D341Med (cell line): ENCODE results near the gene FANCD2.
"Not testable (repeated sequence)": the region's sequence is repeated elsewhere in the genome, so short reads cannot be mapped to it uniquely, and the experiment has no call there.

Experiments used
- DNase-seq: peaks from one replicate; pipeline ENCODE4 v3.0.0; 2012; ENCODE audit warnings: low spot score

FANCD2 gene

GRCh38 chr3:10108091-10108490, 81.9 kb downstream of the FANCD2 start, which contains the start of gene FANCD2OS:
FANCD2OS (minus strand) TSS chr3:10108255; CDS start chr3:10104774, 3,481 bp downstream.
- DNase-seq: no peak

GRCh38 chr3:10115326-10116137, 89.3 kb downstream of the FANCD2 start, which contains the start of gene BRK1:
BRK1 (plus strand) TSS chr3:10115675; CDS start chr3:10115702, 27 bp downstream.
- peak; percentile 99 for DNase-seq

DNA sequence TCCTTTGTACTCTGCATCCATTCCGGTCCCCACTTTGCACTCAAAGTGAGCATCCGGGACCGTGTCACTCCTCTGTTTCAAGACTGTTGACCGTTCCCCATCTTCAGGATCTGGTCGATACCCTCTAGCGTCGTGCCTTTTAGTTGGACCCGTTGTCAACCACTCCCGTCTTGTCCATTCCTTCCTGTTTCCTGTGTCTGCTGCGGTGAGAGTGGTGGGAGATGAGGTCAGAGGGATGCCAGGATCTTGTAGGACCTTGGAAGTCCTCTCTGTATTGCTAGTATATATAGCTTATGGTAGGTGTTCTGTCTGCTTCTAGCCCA, 89.9 kb downstream of the FANCD2 start:
- no peak for DNase-seq

DNA sequence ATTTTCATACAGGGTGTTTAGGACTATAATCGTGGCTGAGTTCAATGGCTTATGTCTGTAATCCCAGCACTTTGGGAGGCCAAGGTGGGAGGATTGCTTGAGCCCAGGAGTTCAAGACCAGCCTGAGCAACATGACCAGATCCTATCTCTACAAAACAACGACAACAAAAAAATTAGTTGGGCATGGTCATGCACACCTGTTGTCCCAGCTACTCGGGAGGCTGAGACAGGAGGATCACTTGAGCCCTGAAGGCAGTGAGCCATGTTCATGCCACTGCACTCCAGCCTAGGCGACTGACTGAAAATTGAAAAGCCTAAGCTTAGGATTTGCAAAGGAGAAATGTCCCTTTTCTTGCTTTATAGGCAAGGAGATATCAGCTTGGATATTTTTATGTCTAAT, 90.7 kb downstream of the FANCD2 start:
- DNase-seq: no peak

- no peak for DNase-seq
Observed at GRCh38 chr3:10119376-10119775, 93.1 kb downstream of the FANCD2 start.

- no peak for DNase-seq
Observed at GRCh38 chr3:10121064-10121463, 94.8 kb downstream of the FANCD2 start.

DNA sequence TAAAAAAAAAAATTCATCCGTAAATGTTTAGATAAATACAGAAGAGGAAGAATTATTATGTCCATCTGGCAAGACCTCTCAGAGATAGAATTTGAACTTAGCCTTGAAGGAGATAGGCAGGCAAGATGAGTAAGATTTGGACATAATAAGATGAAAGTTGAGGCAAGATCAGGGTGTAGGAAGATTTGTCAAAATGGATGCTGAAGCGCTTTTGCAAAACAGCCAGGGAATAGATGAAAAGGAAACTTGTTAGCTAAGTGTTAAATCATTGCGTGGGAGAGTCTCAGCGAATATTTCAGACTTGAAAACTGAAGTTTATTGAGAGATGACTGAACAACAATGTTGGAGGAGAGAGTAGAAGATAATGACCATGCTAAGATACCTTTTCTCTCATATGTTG, 96.5 kb downstream of the FANCD2 start:
- no peak for DNase-seq

- DNase-seq: not testable (repeated sequence)
Observed at GRCh38 chr3:10135872-10136271, 109.6 kb downstream of the FANCD2 start.

DNA sequence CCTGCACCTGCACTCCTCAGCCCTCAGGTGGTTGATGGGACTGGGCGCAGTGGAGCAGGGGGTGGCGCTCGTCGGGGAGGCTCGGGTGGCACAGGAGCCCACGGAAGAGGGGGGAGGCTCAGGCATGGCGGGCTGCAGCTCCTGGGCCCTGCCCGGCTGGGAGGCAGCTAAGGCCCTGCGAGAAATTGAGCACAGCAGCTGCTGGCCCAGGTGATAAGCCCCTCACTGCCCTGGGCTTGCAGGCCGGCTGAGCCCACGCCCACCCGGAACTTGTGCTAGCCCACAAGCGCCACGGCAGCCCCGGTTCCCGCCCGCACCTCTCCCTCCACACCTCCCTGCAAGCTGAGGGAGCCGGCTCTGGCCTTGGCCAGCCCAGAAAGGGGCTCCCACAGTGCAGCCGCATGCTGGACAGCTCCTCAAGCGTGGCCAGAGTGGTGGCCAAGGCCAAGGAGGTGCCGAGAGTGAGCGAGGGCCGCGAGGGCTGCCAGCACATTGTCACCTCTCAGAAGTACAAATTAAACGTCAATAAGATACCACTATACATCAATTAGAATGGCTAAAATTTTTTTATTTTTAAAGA, 110.3 kb downstream of the FANCD2 start:
- DNase-seq: no peak

DNA sequence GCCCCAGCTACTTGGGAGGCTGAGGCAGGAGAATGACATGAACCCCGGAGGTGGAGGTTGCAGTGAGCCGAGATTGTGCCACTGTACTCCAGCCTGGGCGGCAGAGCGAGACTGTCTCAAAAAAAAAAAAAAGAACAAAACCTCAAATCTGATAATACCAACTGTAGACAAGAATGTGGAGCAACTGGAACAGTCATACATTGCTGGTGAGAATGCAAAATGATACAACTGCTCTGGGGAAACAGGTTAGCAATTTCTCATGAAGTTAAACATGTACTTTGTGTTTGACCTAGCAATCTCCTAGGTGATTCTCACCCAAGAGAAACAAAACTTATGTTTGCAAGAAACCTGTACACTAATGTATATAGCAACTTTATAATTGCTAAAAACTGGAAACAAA, 110.9 kb downstream of the FANCD2 start:
- DNase-seq: no peak

- DNase-seq: no peak
Observed at GRCh38 chr3:10140996-10141546, 114.8 kb downstream of the FANCD2 start.

- DNase-seq: peak; percentile 45
Observed at GRCh38 chr3:10142707-10143560, 116.7 kb downstream of the FANCD2 start.

GRCh38 chr3:10145685-10146084, 119.4 kb downstream of the FANCD2 start:
- DNase-seq: no peak

- no peak for DNase-seq
Observed at GRCh38 chr3:10149226-10149625, 123.0 kb downstream of the FANCD2 start.

GRCh38 chr3:10150987-10151386, 124.8 kb downstream of the FANCD2 start:
- no peak for DNase-seq
